Skeletal muscle satellite cell (primary cell): ENCODE measurements around the gene PUS1.

Experiments used
- H3K27me3 ChIP-seq: 2 replicates; pipeline ENCODE4 v1.7.0; 2013; ENCODE audit warnings: low read length; ENCODE audit not compliant: control insufficient read depth, insufficient read depth
- H3K36me3 ChIP-seq: 2 replicates; pipeline ENCODE4 v1.7.0; 2013; ENCODE audit warnings: mild to moderate bottlenecking, control low read depth, low read length; ENCODE audit not compliant: insufficient read depth
- H3K4me1 ChIP-seq: 2 replicates; pipeline ENCODE4 v1.7.0; 2013; ENCODE audit warnings: low read length; ENCODE audit not compliant: control insufficient read depth, insufficient read depth
- H3K4me2 ChIP-seq: 2 replicates; pipeline ENCODE4 v1.7.0; 2013; ENCODE audit warnings: mild to moderate bottlenecking, low read length
- H3K4me3 ChIP-seq: 2 replicates; pipeline ENCODE4 v1.7.0; 2013; ENCODE audit warnings: low read length
- H3K9ac ChIP-seq: 2 replicates; pipeline ENCODE4 v1.7.0; 2013; ENCODE audit warnings: mild to moderate bottlenecking, low read depth, low read length, moderate library complexity
- H3K9me3 ChIP-seq: replicated peaks from 2 replicates; pipeline ENCODE4 v1.7.0; 2013; ENCODE audit warnings: mild to moderate bottlenecking, control low read depth, low read length

Gene PUS1

DNA sequence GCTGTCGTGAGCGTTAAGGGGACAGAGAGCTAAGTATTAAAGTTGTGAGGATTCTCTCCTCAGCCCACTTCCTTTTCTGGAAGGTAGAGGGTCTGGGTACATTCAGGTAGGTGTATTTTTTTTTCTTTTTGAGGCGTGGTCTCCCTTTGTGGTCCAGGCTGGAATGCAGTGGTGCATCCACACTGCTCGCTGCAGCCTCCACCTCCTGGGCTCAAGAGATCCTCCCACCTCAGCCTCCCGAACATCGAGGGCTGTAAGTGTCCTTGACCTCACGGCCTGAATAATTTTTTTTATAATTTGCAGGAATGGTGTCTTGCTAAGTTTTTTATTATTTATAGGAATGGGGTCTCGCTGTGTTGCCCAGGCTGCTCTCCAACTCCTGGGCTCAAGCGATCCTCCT, 1.4 kb downstream of the PUS1 start:
- Histone ChIP-seq H3K4me2 (peak overlapping the region; percentile 90), H3K9ac (peak overlapping the region; percentile 97), H3K9me3 (no peaks in the 10 kb centered on the region), H3K36me3 (peaks cover 30% of the 10 kb centered on the region), H3K4me1 (peaks cover 4% of the 10 kb centered on the region), H3K27me3 (no peaks in the 10 kb centered on the region), H3K4me3 (peak overlapping the region; percentile 100)

DNA sequence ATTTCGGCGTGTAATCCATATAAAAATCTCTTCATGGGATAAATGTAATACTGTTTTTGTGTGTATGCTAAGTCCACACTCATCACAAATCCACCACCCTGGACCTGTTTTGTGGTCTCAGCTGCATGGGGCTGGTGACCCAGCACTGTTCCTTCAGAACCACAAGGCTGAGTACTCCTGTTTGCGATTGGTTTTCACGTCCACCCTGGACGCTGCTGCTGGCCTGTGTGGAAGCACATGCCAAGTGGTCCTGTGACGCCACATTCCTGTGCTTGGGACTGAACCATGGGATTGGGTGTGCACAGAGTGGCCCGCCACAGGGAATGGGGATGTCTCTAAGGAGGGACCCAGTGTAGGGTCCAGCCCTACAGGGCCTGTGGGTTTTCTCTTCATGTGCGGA, 4.3 kb downstream of the PUS1 start:
- Histone ChIP-seq H3K4me3 (no peak overlapping the region), H3K9ac (no peak overlapping the region), H3K27me3 (no peaks in the 10 kb centered on the region), H3K9me3 (no peaks in the 10 kb centered on the region), H3K4me1 (peaks cover 4% of the 10 kb centered on the region), H3K36me3 (peaks cover 39% of the 10 kb centered on the region), H3K4me2 (no peak overlapping the region)

DNA sequence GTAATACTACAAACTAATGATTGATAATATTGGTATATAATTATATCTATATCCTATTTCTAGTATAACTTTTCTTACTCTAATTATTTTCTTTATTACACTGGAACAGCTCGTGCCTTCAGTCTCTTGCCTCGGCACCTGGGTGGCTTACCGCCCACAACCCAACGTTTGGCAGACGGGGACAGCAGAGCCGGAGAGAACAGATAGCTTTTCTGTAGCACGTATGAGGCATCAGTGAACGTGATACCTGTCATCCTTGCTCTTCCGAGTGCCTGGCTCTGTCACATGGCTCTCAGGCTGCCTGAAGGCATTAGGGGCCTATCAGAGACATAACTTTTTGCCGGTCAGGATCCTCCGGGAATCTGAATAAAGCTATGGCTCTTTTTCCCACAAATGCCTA, 5.5 kb downstream of the PUS1 start:
- Histone ChIP-seq H3K4me1 (peaks cover 4% of the 10 kb centered on the region), H3K9me3 (no peaks in the 10 kb centered on the region), H3K36me3 (peaks cover 46% of the 10 kb centered on the region), H3K4me2 (no peak overlapping the region), H3K4me3 (no peak overlapping the region), H3K27me3 (no peaks in the 10 kb centered on the region), H3K9ac (no peak overlapping the region)

DNA sequence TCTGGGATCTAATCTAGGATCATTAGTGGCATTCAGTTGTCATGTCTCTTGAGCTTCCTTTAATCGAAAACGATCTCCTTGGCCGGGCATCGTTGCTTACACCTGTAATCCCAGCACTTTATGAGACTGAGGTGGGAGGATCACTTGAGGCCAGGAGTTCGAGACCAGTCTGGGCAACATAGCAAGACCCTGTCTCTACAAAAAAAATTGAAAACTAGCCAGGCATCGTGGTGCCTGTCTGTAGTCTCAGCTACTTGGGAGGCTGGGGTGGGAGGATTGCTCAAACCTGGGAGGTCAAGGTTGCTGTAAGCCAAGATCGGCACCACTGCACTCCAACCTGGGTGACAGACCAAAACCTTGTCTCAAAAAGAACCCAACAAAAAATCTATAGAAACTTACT, 9.0 kb downstream of the PUS1 start:
- Histone ChIP-seq H3K36me3 (peaks cover 48% of the 10 kb centered on the region), H3K4me3 (no peak overlapping the region), H3K9ac (no peak overlapping the region), H3K9me3 (no peaks in the 10 kb centered on the region), H3K4me2 (no peak overlapping the region), H3K27me3 (no peaks in the 10 kb centered on the region), H3K4me1 (no peaks in the 10 kb centered on the region)

DNA sequence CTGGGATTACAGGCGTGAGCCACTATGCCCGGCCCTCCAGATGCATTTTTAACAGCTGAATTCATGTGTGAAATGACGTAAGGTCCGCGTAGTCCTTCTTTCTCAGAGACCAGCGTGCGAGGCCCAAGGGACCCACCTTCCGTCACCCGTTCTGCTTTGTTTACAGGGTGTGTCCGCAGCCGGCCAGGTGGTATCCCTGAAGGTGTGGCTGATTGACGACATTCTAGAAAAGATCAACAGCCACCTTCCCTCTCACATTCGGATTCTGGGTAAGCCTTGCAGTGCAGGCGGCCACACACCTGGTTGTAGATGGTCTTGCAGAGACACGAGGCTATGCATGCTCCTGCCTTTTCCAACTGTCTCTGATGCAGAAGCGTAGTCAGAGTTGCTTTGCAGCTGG, 9.9 kb downstream of the PUS1 start:
- no peak overlapping the region for H3K4me2 ChIP-seq
- H3K4me1 ChIP-seq: no peaks in the 10 kb centered on the region
- H3K9me3 ChIP-seq: no peaks in the 10 kb centered on the region
- no peaks in the 10 kb centered on the region for H3K27me3 ChIP-seq
- no peak overlapping the region for H3K9ac ChIP-seq
- H3K4me3 ChIP-seq: no peak overlapping the region
- H3K36me3 ChIP-seq: peaks cover 48% of the 10 kb centered on the region

DNA sequence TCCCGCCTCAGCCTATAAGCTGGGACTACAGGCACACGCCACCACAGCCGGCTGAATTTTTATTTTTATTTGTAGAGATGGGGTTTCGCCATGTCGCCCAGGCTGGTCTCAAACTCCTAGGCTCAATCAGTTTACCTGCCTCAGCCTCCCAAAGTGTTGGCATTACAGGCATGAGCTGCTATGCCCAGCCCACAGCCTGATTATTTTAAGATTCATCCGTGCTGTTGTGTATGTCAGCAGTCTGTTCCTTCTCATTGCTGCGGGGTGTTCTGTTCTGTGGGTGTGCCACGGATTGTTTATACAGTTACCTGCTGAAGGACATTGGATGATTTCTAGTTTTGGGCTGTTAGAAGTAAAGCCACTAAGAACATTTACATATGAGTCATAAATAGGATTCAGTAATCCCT, 11.1 kb downstream of the PUS1 start:
- peaks cover 45% of the 10 kb centered on the region for H3K36me3 ChIP-seq
- no peaks in the 10 kb centered on the region for H3K9me3 ChIP-seq
- no peak overlapping the region for H3K4me3 ChIP-seq
- no peak overlapping the region for H3K4me2 ChIP-seq
- H3K27me3 ChIP-seq: no peaks in the 10 kb centered on the region
- no peaks in the 10 kb centered on the region for H3K4me1 ChIP-seq
- no peak overlapping the region for H3K9ac ChIP-seq

DNA sequence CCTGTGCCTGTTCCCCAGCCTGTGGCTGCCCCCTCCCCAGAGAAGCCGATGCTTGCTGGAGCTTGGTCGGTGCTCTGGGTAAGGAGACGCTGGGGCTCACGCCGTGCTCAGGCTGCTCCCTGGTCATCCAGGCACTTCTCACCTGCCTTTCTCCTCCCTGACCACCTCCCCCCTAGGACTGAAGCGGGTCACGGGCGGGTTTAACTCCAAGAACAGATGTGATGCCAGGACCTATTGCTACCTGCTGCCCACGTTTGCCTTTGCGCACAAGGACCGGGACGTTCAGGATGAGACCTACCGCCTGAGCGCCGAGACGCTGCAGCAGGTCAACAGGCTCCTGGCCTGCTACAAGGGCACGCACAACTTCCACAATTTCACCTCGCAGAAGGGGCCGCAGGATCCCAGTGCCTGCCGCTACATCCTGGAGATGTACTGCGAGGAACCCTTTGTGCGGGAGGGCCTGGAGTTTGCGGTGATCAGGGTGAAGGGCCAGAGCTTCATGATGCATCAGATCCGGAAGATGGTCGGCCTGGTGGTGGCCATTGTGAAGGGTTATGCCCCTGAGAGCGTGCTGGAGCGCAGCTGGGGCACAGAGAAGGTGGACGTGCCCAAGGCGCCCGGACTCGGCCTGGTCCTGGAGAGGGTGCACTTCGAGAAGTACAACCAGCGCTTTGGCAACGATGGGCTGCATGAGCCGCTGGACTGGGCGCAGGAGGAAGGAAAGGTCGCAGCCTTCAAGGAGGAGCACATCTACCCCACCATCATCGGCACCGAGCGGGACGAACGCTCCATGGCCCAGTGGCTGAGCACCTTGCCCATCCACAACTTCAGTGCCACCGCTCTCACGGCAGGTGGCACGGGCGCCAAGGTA, 12.3 kb downstream of the PUS1 start:
- Histone ChIP-seq H3K4me3 (no peak overlapping the region), H3K36me3 (peaks cover 45% of the 10 kb centered on the region), H3K27me3 (no peaks in the 10 kb centered on the region), H3K9ac (no peak overlapping the region), H3K4me1 (no peaks in the 10 kb centered on the region), H3K4me2 (no peak overlapping the region), H3K9me3 (no peaks in the 10 kb centered on the region)

DNA sequence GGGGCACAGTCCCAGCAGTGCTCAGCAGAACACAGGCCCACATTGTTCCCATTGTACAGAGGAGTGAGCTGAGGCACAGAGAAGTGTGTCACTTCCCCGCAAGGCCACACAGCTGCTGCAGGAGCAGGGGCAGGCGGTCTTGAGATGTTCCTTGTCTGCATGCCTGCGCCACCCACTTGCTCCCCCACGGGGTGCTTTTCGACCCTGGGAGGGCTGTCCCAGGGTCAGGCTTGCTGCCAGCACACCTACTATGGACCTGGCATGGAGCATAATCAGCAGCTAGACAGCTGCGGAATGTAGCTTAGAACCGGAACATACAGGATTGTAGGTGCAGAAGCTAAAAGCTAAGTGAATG, 12.9 kb downstream of the PUS1 start:
- Histone ChIP-seq H3K27me3 (no peaks in the 10 kb centered on the region), H3K36me3 (peaks cover 39% of the 10 kb centered on the region), H3K9ac (no peak overlapping the region), H3K4me2 (no peak overlapping the region), H3K4me3 (no peak overlapping the region), H3K9me3 (no peaks in the 10 kb centered on the region), H3K4me1 (no peaks in the 10 kb centered on the region)

DNA sequence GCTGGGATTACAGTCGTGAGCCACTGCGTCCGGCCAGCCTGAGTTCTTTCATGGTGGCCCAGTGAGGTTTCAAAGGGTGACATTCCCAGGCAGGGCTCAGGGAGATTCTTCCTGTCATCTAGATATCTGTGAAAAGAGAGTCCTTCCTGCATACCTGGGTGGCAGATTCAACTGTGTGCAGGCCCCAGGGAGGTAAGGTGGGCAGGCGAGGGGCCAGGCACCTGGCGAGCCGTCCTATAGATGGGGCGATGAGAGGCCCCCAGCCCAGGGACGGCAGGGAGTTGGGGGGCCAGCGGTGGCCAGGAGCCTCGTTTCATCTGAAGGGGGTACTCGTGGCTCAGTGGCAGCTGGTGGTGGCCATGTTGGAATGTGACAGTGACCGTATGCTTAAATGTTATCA, 13.6 kb downstream of the PUS1 start:
- peaks cover 39% of the 10 kb centered on the region for H3K36me3 ChIP-seq
- no peak overlapping the region for H3K9ac ChIP-seq
- H3K27me3 ChIP-seq: no peaks in the 10 kb centered on the region
- H3K9me3 ChIP-seq: no peaks in the 10 kb centered on the region
- H3K4me1 ChIP-seq: peaks cover 3% of the 10 kb centered on the region
- H3K4me2 ChIP-seq: no peak overlapping the region
- H3K4me3 ChIP-seq: no peak overlapping the region

DNA sequence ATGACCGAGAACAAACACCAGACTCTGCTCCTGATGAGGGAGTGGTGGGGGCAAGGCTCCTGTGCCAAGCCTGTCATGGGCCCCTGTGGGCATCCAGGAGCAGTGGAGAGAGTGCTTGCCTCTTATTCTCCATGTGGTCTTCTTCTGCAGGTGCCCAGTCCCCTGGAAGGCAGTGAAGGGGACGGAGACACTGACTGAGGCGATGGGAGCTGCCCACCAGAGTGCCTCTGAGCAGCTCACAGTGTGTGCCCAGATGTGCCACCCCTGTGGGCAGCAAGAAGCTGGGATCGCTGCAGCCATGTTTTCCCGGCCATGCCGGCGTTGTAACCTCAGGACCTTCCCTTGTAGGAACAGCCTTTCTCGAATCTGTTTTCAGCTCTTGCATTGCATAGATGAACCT, 14.3 kb downstream of the PUS1 start:
- Histone ChIP-seq H3K9me3 (no peaks in the 10 kb centered on the region), H3K9ac (no peak overlapping the region), H3K4me2 (no peak overlapping the region), H3K36me3 (peaks cover 35% of the 10 kb centered on the region), H3K4me3 (no peak overlapping the region), H3K4me1 (peaks cover 3% of the 10 kb centered on the region), H3K27me3 (no peaks in the 10 kb centered on the region)

DNA sequence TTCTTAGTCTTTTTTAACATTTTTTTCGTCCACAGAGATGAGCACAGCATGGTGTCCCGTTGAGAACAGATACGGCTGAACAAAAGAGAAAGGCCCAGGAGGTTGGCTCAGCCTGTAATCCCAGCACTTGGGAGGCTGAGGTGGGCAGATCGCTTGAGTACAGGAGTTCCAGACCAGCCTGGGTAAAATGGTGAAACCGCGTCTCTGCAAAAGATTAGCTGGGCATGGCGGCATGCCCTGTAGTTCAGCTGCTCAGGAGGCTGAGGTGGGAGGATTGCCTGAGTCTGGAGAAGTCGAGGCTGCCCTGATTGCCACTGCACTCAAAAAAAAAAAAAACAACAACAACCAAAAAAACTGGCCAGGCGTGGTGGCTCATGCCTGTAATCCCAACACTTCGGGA, 14.8 kb downstream of the PUS1 start:
- Histone ChIP-seq H3K4me1 (peaks cover 3% of the 10 kb centered on the region), H3K4me3 (no peak overlapping the region), H3K36me3 (peaks cover 35% of the 10 kb centered on the region), H3K4me2 (no peak overlapping the region), H3K9me3 (no peaks in the 10 kb centered on the region), H3K9ac (no peak overlapping the region), H3K27me3 (no peaks in the 10 kb centered on the region)

DNA sequence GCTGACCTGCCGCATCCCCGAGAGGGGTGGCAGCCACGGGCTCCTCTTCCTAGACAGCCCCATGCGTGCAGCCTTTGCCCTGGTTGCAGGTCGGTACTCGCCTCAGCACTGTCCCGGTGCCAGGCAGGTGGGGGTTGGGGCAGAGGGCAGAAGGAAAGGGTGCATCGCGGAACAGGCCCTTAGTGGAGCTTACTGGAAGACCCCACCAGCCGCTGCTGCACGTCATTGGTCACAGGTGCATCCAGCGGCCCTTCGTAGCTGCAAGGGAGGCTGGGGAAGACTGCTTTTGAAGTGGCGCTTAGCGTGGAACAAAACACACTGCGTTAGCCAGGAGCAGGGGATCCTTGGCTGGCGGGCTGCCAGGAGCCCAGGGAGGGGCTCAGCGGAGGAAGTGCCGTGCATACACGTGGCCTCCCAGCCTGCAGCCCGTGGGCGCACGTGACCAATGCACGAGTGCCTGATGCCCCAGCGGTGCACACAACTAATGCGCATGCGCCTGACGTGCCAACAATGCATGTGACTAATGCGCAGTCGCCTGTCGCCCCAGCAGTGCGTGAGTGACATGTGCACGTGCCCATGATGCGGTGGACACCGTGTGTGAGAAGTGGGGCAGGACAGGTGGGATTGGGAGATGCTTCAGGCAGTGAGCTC, 15.7 kb downstream of the PUS1 start:
- Histone ChIP-seq H3K27me3 (no peaks in the 10 kb centered on the region), H3K9ac (no peak overlapping the region), H3K36me3 (peaks cover 26% of the 10 kb centered on the region), H3K4me2 (no peak overlapping the region), H3K9me3 (no peaks in the 10 kb centered on the region), H3K4me3 (no peak overlapping the region), H3K4me1 (peaks cover 6% of the 10 kb centered on the region)
